Vagina (tissue), 2 donors: ENCODE measurements around the gene FAM222A.

Experiments
- CTCF ChIP-seq, 3 experiments: fragments of 450-650 bp in 2 of 3; fragments of 200-600 bp in 1 of 3; sonication (generic) in 1 of 3; IDR thresholded peaks; one replicate each; pipeline ENCODE4 v1.5.1; 2017 to 2019; ENCODE audit warnings: antibody characterized with exemption in 3 of 3, mild to moderate bottlenecking in 2 of 3, moderate library complexity in 2 of 3
- POLR2A ChIP-seq, 2 donors: fragments of 450-650 bp; IDR thresholded peaks; one replicate each; pipeline ENCODE4 v1.6.1; 2017; ENCODE audit warnings: antibody characterized with exemption in 2 of 2, mild to moderate bottlenecking in 2 of 2, moderate library complexity in 2 of 2
- POLR2AphosphoS5 ChIP-seq, 2 donors: sonication (generic); formaldehyde crosslinking; IDR thresholded peaks; one replicate each; pipeline ENCODE4 v1.9.0; 2017; ENCODE audit warnings: antibody characterized with exemption in 2 of 2, mild to moderate bottlenecking in 2 of 2, low read depth in 1 of 2; ENCODE audit not compliant: insufficient read depth in 1 of 2

- TF ChIP-seq POLR2A (IDR thresholded peaks at IDR 0.05), result no peak
- TF ChIP-seq POLR2AphosphoS5 (IDR thresholded peaks at IDR 0.05; ENCODE audit: insufficient read depth in 1 of 2, low read depth in 1 of 2), result no peak
- TF ChIP-seq CTCF (IDR thresholded peaks at IDR 0.05), result no peak
Measured at GRCh38 chr12:109810954-109811623, 97.5 kb downstream of the FAM222A start.
